Measurements from ENCODE around the gene MORN1. TPM values are rescaled to one million over a fixed set of nuclear protein-coding genes. Genes with fewer than 3 reads are reported as not detected.

MORN1 gene
- total RNA-seq, 6 experiments from 2014 or later, result 3.1 to 7.1 (median 4.5) TPM

- intact Hi-C loops (cut with DNase I), result no loop called here
- WGBS (ENCODE audit: insufficient coverage, low coverage, low lambda C conversion rate, missing lambda C conversion rate), result 83% methylated on average over 1 of the region's 30 CpGs
- Histone ChIP-seq H3K4me3 (no peak overlapping the region), H3K36me3 (no peaks in the 10 kb centered on the region), H3K27ac (no peak overlapping the region), H3K27me3 (no peaks in the 10 kb centered on the region), H3K9me3 (no peaks in the 10 kb centered on the region), H3K4me1 (peaks cover 0 to 31% (median 4%) of the 10 kb centered on the region in 4 donors)
- DNase-seq, result no peak
- ATAC-seq, result peak in 3 of 4 donors; percentile 19 to 67 (median 51)
- TF ChIP-seq POLR2A (IDR thresholded peaks at IDR 0.05) (no peak), CTCF (IDR thresholded peaks at IDR 0.05) (no peak)
Measured at GRCh38 chr1:2292725-2293450, 98.5 kb downstream of the MORN1 start.

- TF ChIP-seq POLR2A (IDR thresholded peaks at IDR 0.05), result no peak
- TF ChIP-seq CTCF (IDR thresholded peaks at IDR 0.05), result no peak
- no peaks in the 10 kb centered on the region for H3K36me3 ChIP-seq
- ATAC-seq (no peak), DNase-seq (no peak)
- intact Hi-C loops (cut with DNase I), result no loop called here
- H3K27me3 ChIP-seq, result no peaks in the 10 kb centered on the region
- peaks cover 0 to 35% (median 4%) of the 10 kb centered on the region in 4 donors for H3K4me1 ChIP-seq
- 50% methylated on average over 5 of the region's 5 CpGs for WGBS (ENCODE audit: insufficient coverage, low coverage, low lambda C conversion rate, missing lambda C conversion rate)
- H3K9me3 ChIP-seq, result no peaks in the 10 kb centered on the region
- H3K4me3 ChIP-seq, result no peak overlapping the region
- H3K27ac ChIP-seq, result peak overlapping the region in 2 of 3 donors; percentile 21 to 40
Measured at GRCh38 chr1:2291577-2291976, 99.8 kb downstream of the MORN1 start.

GRCh38 chr1:2290595-2291510 lies 100.5 kb downstream of the MORN1 start:
- TF ChIP-seq CTCF (IDR thresholded peaks at IDR 0.05), result no peak
- Histone ChIP-seq H3K36me3 (no peaks in the 10 kb centered on the region), H3K4me1 (peaks cover 0 to 37% (median 4%) of the 10 kb centered on the region in 4 donors), H3K4me3 (no peak overlapping the region), H3K27me3 (no peaks in the 10 kb centered on the region), H3K27ac (peak overlapping the region; percentile 19 to 56 (median 21)), H3K9me3 (no peaks in the 10 kb centered on the region)
- DNase-seq (peak in 2 of 3 donors; percentile 70 to 78), ATAC-seq (peak; percentile 49 to 74 (median 60))
- intact Hi-C loops (cut with DNase I), result no loop called here
- 49% methylated on average over 11 of the region's 41 CpGs for WGBS (ENCODE audit: insufficient coverage, low coverage, low lambda C conversion rate, missing lambda C conversion rate)

- TF ChIP-seq CTCF (IDR thresholded peaks at IDR 0.05), result no peak
- no peak for TF ChIP-seq POLR2A (IDR thresholded peaks at IDR 0.05)
- H3K4me1 ChIP-seq, result peaks cover 0 to 41% (median 4%) of the 10 kb centered on the region in 4 donors
- ATAC-seq (peak in 2 of 4 donors; percentile 1 to 6), DNase-seq (no peak)
- intact Hi-C loops (cut with DNase I), result no loop called here
- H3K36me3 ChIP-seq, result no peaks in the 10 kb centered on the region
- 40% methylated on average over 1 of the region's 7 CpGs for WGBS (ENCODE audit: insufficient coverage, low coverage, low lambda C conversion rate, missing lambda C conversion rate)
- no peaks in the 10 kb centered on the region for H3K9me3 ChIP-seq
- no peak overlapping the region for H3K4me3 ChIP-seq
- H3K27ac ChIP-seq, result peak overlapping the region in 1 of 3 donors; percentile 56
- no peaks in the 10 kb centered on the region for H3K27me3 ChIP-seq
Measured at GRCh38 chr1:2290171-2290578, 101.2 kb downstream of the MORN1 start.

Data from right lobe of liver (tissue), 6 donors.